ENCODE data around the gene TMPRSS11A.

Gene TMPRSS11A, protein sequence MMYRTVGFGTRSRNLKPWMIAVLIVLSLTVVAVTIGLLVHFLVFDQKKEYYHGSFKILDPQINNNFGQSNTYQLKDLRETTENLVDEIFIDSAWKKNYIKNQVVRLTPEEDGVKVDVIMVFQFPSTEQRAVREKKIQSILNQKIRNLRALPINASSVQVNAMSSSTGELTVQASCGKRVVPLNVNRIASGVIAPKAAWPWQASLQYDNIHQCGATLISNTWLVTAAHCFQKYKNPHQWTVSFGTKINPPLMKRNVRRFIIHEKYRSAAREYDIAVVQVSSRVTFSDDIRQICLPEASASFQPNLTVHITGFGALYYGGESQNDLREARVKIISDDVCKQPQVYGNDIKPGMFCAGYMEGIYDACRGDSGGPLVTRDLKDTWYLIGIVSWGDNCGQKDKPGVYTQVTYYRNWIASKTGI

DNA sequence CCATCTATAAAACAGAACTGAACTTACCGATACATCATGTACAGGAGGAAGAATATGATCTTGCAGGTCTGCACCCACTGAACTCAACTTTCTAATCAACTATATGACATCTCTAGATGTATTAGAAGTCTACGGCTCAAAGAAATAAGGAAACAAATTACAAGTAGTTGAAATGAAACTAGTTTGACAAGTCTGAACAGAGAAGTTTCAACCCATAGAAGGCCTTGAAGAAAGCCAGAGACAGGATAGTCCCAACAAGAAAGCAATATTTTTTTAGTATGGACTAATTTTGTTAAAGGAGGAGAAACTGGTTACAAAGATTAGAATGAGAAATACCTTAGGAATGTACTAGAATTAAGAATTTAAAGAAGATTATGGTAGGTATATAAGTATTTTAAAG lies at the start of gene TMPRSS11A:
TMPRSS11A (minus strand) TSS at position 138 of the 400 bp plus-strand sequence; CDS start at position 38, 100 bp downstream.
- CTCF ChIA-PET: no interaction called here

DNA sequence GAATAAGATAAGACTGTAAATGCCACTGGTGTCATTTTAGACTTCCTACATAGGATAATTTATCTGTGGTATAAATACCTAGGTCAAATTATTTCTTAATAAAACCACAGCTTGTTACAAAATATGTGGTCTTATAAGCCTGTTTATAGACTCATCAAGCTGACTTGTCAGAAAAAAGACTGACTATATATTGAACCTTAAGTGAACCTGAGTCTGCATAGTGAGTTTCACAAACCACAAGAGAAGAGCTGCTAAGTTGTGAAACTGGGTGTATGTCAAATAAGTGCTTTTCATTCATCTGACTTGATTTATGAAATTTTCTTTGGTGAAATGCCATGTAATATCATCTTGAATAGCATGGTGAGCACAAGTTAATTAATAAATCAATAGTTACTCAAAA lies 48.4 kb upstream of the TMPRSS11A start:
- DNase-seq (ENCODE audit: extremely low spot score): no peak
- TF ChIP-seq, protein P1, sequence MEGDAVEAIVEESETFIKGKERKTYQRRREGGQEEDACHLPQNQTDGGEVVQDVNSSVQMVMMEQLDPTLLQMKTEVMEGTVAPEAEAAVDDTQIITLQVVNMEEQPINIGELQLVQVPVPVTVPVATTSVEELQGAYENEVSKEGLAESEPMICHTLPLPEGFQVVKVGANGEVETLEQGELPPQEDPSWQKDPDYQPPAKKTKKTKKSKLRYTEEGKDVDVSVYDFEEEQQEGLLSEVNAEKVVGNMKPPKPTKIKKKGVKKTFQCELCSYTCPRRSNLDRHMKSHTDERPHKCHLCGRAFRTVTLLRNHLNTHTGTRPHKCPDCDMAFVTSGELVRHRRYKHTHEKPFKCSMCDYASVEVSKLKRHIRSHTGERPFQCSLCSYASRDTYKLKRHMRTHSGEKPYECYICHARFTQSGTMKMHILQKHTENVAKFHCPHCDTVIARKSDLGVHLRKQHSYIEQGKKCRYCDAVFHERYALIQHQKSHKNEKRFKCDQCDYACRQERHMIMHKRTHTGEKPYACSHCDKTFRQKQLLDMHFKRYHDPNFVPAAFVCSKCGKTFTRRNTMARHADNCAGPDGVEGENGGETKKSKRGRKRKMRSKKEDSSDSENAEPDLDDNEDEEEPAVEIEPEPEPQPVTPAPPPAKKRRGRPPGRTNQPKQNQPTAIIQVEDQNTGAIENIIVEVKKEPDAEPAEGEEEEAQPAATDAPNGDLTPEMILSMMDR (IDR thresholded peaks at IDR 0.05; ENCODE audit: control extremely low read depth, extremely low read depth, low read depth, missing control alignments): no peak
- ChIA-PET CTCF (interaction anchor here (1.3 to 1.6 kb wide), 3 partner anchors 11 to 114 kb away, joined by 4 to 6 read pairs (median 5); no protein-coding TSS in a partner anchor), POLR2A (no interaction called here)

More for the DNA sequence above, at the start of gene TMPRSS11A:
- TF ChIP-seq, protein P1 (IDR thresholded peaks at IDR 0.05; ENCODE audit: control extremely low read depth, extremely low read depth, low read depth, missing control alignments): no peak
- no peak for DNase-seq (ENCODE audit: extremely low spot score)
- POLR2A ChIA-PET: no interaction called here

DNA sequence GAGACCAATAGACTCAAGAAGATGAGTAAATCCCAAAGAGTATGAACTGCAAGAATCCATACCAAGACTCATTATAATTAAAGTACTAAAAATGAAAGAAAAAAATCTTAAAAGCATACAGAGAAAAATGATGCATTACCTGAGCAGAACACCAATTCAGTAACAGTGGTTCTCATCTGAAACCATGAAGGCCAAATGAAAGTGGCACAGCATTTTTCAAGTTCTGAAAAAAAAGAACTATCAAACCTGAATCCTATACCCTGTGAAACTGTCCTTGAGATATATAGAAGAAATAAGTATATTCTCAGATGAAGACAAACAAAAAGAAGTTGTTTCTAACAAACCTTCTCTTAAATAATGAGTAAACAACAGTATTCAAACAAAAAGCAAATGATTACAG lies 39.6 kb upstream of the TMPRSS11A start:
- POLR2A ChIA-PET: no interaction called here
- TF ChIP-seq, protein P1 (IDR thresholded peaks at IDR 0.05; ENCODE audit: control extremely low read depth, extremely low read depth, low read depth, missing control alignments): no peak
- CTCF ChIA-PET: interaction anchor here (2.1 kb wide), 1 partner anchor 8 kb away, joined by 9 read pairs; no protein-coding TSS in a partner anchor
- no peak for DNase-seq (ENCODE audit: extremely low spot score)

DNA sequence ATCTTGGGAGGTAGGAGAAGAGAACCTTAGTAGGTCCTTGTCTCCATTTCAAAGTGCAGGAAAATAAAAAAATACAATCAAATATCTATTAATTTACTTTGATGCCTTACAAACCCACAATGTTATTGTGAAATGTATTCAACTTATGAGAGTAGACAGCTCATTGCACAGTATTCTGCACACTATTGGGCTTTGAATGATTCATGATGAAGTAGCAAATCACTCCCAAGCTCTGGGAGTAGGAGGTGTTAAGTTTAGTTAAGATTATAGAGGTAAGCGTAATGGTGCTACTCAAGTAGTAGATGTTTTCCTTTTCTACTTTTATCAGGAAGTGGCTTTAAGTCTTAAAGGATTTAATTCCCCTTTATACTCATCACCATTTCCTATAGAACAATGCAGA lies 32.8 kb upstream of the TMPRSS11A start:
- TF ChIP-seq, protein P1 (IDR thresholded peaks at IDR 0.05; ENCODE audit: control extremely low read depth, extremely low read depth, low read depth, missing control alignments): no peak
- DNase-seq (ENCODE audit: extremely low spot score): no peak
- CTCF ChIA-PET: interaction anchor here (1.3 to 2.0 kb wide), 3 partner anchors 8 to 180 kb away, joined by 3 to 9 read pairs (median 3); no protein-coding TSS in a partner anchor
- POLR2A ChIA-PET: no interaction called here

DNA sequence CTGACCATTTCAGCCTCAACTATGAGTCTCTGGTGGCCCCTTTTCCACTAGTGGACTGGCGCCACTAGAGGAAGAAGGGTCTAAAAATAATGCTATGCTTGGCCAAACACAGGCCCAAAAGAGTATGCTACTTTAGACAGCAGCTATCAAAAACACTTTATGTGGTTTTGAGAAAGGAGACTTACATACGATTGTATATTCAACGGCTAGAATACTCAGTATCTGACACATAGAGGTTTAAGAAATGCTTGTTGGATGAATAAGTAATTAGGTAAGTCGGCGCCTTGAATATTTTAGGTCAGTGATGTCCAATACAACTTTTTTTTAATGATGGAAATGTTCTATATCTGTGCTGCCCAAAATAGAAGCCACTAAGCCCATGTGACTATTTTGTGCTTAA lies 25.7 kb upstream of the TMPRSS11A start:
- POLR2A ChIA-PET: interaction anchor here (0.7 kb wide), 1 partner anchor 438 kb away, joined by 4 read pairs; no protein-coding TSS in a partner anchor
- TF ChIP-seq, protein P1 (IDR thresholded peaks at IDR 0.05; ENCODE audit: control extremely low read depth, extremely low read depth, low read depth, missing control alignments): no peak
- CTCF ChIA-PET: interaction anchor here (1.3 to 1.5 kb wide), 2 partner anchors 11 kb away, joined by 3 read pairs; no protein-coding TSS in a partner anchor
- DNase-seq (ENCODE audit: extremely low spot score): no peak

DNA sequence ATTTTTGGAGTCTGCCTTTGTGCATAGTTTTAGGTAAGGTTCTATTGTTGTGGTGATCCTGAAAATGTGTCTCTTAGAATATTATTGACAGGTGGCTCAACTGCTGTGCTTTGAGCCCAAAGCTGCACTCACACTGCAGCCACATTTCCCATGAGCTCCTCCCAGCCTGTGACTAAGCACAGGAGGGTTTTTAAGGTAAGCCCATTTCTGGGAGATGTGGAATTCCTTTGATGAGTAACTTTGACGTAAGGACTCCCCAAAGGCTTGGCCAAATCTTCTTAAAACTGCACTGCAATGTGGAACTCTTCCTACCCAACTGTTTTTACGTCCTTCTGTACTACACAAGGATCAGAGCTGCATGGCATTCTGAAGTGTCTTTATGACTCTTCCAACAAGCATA lies 20.0 kb upstream of the TMPRSS11A start:
- ChIA-PET CTCF (no interaction called here), POLR2A (no interaction called here)
- TF ChIP-seq, protein P1 (IDR thresholded peaks at IDR 0.05; ENCODE audit: control extremely low read depth, extremely low read depth, low read depth, missing control alignments): no peak
- no peak for DNase-seq (ENCODE audit: extremely low spot score)
